ENCODE data around the gene SETD5. TPM values are rescaled to one million over a fixed set of nuclear protein-coding genes. Genes with fewer than 3 reads are reported as not detected.
A peak's percentile ranks its signal among the peaks of the same experiment; 100 is the strongest.

Gene SETD5
- total and polyA plus RNA-seq, 2 of the 4 experiments (the other 2 are of a cell fraction), result 42.7 to 62.9 TPM

GRCh38 chr3:9415485-9416138 lies 18.2 kb downstream of the SETD5 start:
- Histone ChIP-seq H3K23ac (ENCODE audit: low read depth, low read length) (no peak overlapping the region), H3K56ac (ENCODE audit: extremely low read depth, insufficient read depth, low read length) (no peak overlapping the region), H3K4me3 (ENCODE audit: insufficient read depth, low read depth, low read length) (no peak overlapping the region), H2BK120ac (ENCODE audit: low read depth, low read length) (no peak overlapping the region), H3K36me3 (ENCODE audit: control insufficient read depth, insufficient read depth, low read length) (peaks cover 2% of the 10 kb centered on the region; the same call in 1 of the 2 replicates), H3K9me3 (ENCODE audit: control insufficient read depth, insufficient read depth, low read length) (no peaks in the 10 kb centered on the region; the same call in 1 of the 2 replicates), H4K5ac (ENCODE audit: low read depth, low read length) (no peak overlapping the region), H2BK20ac (ENCODE audit: low read depth, low read length) (no peak overlapping the region), H4K91ac (ENCODE audit: insufficient read depth, low read depth, low read length) (no peak overlapping the region), H2BK15ac (ENCODE audit: low read depth, low read length) (no peak overlapping the region), H4K8ac (ENCODE audit: low read depth in 2 of 2, low read length in 2 of 2) (no peak overlapping the region; a peak in 1 of 4 replicates), H3K4ac (ENCODE audit: low read depth, low read length) (no peak overlapping the region), H3K4me1 (ENCODE audit: control insufficient read depth, insufficient read depth, low read length) (peaks cover 10% of the 10 kb centered on the region), H3K27me3 (ENCODE audit: control insufficient read depth, insufficient read depth, low read length) (no peaks in the 10 kb centered on the region), H2AK5ac (ENCODE audit: low read depth, low read length) (no peak overlapping the region), H3K14ac (replicated peaks; ENCODE audit: low read depth, low read length) (no peak overlapping the region), H3K4me2 (ENCODE audit: low read depth, low read length) (no peak overlapping the region), H3K9me1 (ENCODE audit: insufficient read depth, low read length) (peaks cover 11% of the 10 kb centered on the region; the same call in 1 of the 2 replicates), H3K79me1 (ENCODE audit: low read depth in 1 of 2, low read length in 2 of 2) (peaks cover 0 to 25% of the 10 kb centered on the region in 2 experiments; a peak in 2 of 4 replicates), H3K9ac (ENCODE audit: low read depth, low read length) (no peak overlapping the region), H2AFZ (replicated peaks; ENCODE audit: low read length, poor library complexity) (no peak overlapping the region), H4K20me1 (ENCODE audit: insufficient read depth, low read length) (peaks cover 94% of the 10 kb centered on the region), H3K27ac (ENCODE audit: insufficient read depth, low read length) (peak overlapping the region; percentile 41; the same call in 1 of the 2 replicates), H2BK5ac (ENCODE audit: low read depth, low read length, poor library complexity, severe bottlenecking) (peak overlapping the region; percentile 78), H2AK9ac (replicated peaks; ENCODE audit: low read depth, low read length, poor library complexity) (no peak overlapping the region), H3K18ac (ENCODE audit: low read depth, low read length) (no peak overlapping the region; the same call in 1 of the 2 replicates)
- 80% methylated on average over 2 of the region's 6 CpGs; no CpG with 5 or more reads in 1 of the 2 experiments for WGBS, 2 experiments (ENCODE audit: extremely low coverage in 2 of 2, insufficient read length in 1 of 2)
- DNase-seq, result no peak
- ChIA-PET CTCF (no interaction called here), POLR2A (ENCODE audit: unreplicated experiment) (no interaction called here)
- dilution Hi-C loops (cut with HindIII; ENCODE audit: low sequenced_read_pairs, unreplicated experiment) (no loop called here), intact Hi-C loops (cut with micrococcal nuclease) (no loop called here), in situ Hi-C loops (cut with MboI; ENCODE audit: low sequenced_read_pairs) (no loop called here)
- TF ChIP-seq MXI1 (IDR thresholded peaks at IDR 0.05; ENCODE audit: borderline replicate concordance, low read depth, low read length) (no peak), SMC3 (IDR thresholded peaks at IDR 0.05; ENCODE audit: low read depth, low read length) (no peak), RFX5 (IDR thresholded peaks at IDR 0.05; ENCODE audit: low read depth, low read length) (no peak), NFE2L2 (IDR thresholded peaks at IDR 0.05; ENCODE audit: low read depth, low read length) (no peak), BHLHE40 (IDR thresholded peaks at IDR 0.05; ENCODE audit: low read depth, low read length) (no peak), CEBPB (IDR thresholded peaks at IDR 0.05; ENCODE audit: low read depth, low read length) (no peak), FOS (IDR thresholded peaks at IDR 0.05; ENCODE audit: low read depth, low read length) (no peak), USF2 (IDR thresholded peaks at IDR 0.05; ENCODE audit: low read depth, low read length) (no peak), MAZ (IDR thresholded peaks at IDR 0.05; ENCODE audit: borderline replicate concordance, low read depth, low read length) (no peak), POLR2A (IDR thresholded peaks at IDR 0.05; ENCODE audit: low read depth, low read length) (no peak), RCOR1 (IDR thresholded peaks at IDR 0.05; ENCODE audit: insufficient replicate concordance, low read length) (no peak), RAD21 (IDR thresholded peaks at IDR 0.05; ENCODE audit: low read length) (no peak), ELK1 (IDR thresholded peaks at IDR 0.05; ENCODE audit: borderline replicate concordance, low read depth, low read length) (no peak), CTCF (conservative IDR thresholded peaks at IDR 0.05; ENCODE audit: low read depth, low read length) (no peak), CHD1 (IDR thresholded peaks at IDR 0.05; ENCODE audit: low read depth, low read length) (no peak), MAFK (IDR thresholded peaks at IDR 0.05; ENCODE audit: low read depth, low read length) (no peak)
- BruUV-seq (replicated peaks), result no TSS peak
- no peak; the same call in 1 of the 2 replicates for ATAC-seq (ENCODE audit: low read depth)

Measured in IMR-90 (cell line).